ENCODE results near the gene FCRL4.
"Not testable (repeated sequence)": the region's sequence is repeated elsewhere in the genome, so short reads cannot be mapped to it uniquely, and the experiment has no call there.

The FCRL4 gene

DNA sequence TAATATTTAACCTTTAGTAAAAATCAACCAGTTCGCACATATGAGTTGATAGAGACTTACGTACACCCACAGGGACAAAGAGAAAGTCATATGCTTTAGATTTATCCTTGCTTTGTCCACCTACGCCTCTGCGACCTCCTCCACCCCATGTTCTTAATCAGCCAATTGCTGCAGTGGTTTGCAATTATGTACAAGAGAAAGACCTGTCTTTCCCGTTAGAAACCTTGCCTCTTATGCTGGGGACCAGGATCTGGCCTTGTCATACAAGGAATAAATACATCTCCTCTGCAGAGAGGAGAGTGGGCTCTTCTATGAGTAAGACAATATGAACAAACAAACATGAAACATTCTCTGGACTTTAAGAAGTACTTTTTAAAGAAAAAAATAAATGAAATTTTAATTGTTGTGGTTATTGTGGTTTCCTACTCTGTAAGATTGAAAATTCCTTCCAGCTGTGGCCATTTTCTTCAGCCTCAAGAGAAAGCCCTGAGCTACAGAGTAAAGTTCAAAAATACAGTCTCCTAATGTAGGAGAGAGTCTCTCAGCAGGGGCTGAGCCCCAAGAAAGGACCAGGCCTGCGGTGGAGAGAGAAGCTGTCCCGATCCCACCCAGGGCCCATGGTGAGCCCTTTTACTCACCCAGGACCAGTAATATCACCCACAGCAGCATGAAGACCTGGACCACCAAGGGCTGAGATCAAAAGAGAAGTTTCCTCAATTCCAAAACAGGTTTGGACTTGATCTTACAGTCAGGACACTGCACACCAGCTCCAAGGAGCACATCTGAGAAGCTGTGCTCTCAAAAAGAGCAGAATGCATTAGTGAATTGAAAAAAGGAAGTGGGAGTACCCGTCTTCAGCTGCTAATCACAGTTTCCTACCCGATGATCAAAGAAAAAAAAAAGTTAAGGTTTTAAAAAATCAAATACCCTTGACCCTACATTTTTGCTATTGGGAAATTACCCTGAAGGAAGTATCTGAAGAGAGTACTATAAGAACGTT lies 45.9 kb downstream of the FCRL4 start, which contains the start of gene FCRL5:
TSS of gene FCRL5 (minus strand) at position 822 of the 1,000 bp plus-strand sequence. CDS start at position 669, 153 bp downstream.
- Histone ChIP-seq H3K36me3 (replicated peaks; ENCODE audit: insufficient read depth, low read length) (no peaks in the 10 kb centered on the region), H3K9ac (ENCODE audit: low read length) (no peak within 1 kb of the TSS), H4K20me1 (ENCODE audit: insufficient read depth, low read length) (no peaks in the 10 kb centered on the region), H3F3A (ENCODE audit: insufficient read depth, low read length) (peaks cover 8% of the 10 kb centered on the region), H3K79me2 (ENCODE audit: low read length) (no peaks in the 10 kb centered on the region), H3K4me2 (ENCODE audit: low read depth, low read length) (peak within 1 kb of the TSS; percentile 26), H3K27me3 (replicated peaks; ENCODE audit: insufficient read depth, low read length) (peaks cover 14% of the 10 kb centered on the region; the same call in 1 of the 2 replicates), H3K4me3 (ENCODE audit: low read length) (no peak within 1 kb of the TSS), H3K9me3 (replicated peaks; ENCODE audit: insufficient read depth, low read length) (no peaks in the 10 kb centered on the region), H3K4me1 (ENCODE audit: low read length) (peaks cover 17% of the 10 kb centered on the region), H2AFZ (ENCODE audit: low read length) (no peak within 1 kb of the TSS), H3K27ac (ENCODE audit: low read length) (no peak within 1 kb of the TSS), H3K9me2 (replicated peaks; ENCODE audit: insufficient read depth, low read length) (no peaks in the 10 kb centered on the region)
- TF ChIP-seq EZH2 (optimal IDR thresholded peaks at IDR 0.05; ENCODE audit: low read depth, low read length) (no peak), EZH2phosphoT487 (IDR thresholded peaks at IDR 0.05; ENCODE audit: low read length) (no peak)
- TF ChIP-seq, protein P1, sequence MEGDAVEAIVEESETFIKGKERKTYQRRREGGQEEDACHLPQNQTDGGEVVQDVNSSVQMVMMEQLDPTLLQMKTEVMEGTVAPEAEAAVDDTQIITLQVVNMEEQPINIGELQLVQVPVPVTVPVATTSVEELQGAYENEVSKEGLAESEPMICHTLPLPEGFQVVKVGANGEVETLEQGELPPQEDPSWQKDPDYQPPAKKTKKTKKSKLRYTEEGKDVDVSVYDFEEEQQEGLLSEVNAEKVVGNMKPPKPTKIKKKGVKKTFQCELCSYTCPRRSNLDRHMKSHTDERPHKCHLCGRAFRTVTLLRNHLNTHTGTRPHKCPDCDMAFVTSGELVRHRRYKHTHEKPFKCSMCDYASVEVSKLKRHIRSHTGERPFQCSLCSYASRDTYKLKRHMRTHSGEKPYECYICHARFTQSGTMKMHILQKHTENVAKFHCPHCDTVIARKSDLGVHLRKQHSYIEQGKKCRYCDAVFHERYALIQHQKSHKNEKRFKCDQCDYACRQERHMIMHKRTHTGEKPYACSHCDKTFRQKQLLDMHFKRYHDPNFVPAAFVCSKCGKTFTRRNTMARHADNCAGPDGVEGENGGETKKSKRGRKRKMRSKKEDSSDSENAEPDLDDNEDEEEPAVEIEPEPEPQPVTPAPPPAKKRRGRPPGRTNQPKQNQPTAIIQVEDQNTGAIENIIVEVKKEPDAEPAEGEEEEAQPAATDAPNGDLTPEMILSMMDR (IDR thresholded peaks at IDR 0.05; ENCODE audit: low read length) = no peak
- DNase-seq = peak; percentile 57

DNA sequence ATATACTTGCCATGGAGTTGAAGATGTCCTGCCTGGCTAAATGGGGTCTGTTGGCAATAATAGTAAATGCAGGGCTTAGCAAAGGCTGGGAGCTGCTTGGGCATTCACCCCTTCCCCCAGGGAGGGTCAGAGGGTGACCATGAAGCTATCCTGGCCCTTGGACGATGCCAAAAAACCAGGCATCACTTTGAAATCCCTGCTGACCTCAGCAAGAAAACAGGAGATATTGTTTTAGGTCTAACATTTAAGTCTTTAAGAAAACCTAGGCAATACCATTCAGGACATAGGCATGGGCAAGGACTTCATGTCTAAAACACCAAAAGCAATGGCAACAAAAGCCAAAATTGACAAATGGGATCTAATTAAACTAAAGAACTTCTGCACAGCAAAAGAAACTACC lies 49.8 kb downstream of the FCRL4 start:
- not testable (repeated sequence) for H3K27me3 ChIP-seq (replicated peaks; ENCODE audit: insufficient read depth, low read length); H4K20me1 ChIP-seq (ENCODE audit: insufficient read depth, low read length); H3K36me3 ChIP-seq (replicated peaks; ENCODE audit: insufficient read depth, low read length); H3K9me3 ChIP-seq (replicated peaks; ENCODE audit: insufficient read depth, low read length); H3K79me2 ChIP-seq (ENCODE audit: low read length); H3K9me2 ChIP-seq (replicated peaks; ENCODE audit: insufficient read depth, low read length); H3K9ac ChIP-seq (ENCODE audit: low read length); DNase-seq; H2AFZ ChIP-seq (ENCODE audit: low read length); H3K4me3 ChIP-seq (ENCODE audit: low read length); H3F3A ChIP-seq (ENCODE audit: insufficient read depth, low read length); H3K27ac ChIP-seq (ENCODE audit: low read length); H3K4me2 ChIP-seq (ENCODE audit: low read depth, low read length)
- peaks cover 15% of the 10 kb centered on the region for H3K4me1 ChIP-seq (ENCODE audit: low read length)

GRCh38 chr1:157542676-157543075 lies 55.2 kb downstream of the FCRL4 start:
- no peak overlapping the region for H3K27ac ChIP-seq (ENCODE audit: low read length)
- H3K36me3 ChIP-seq (replicated peaks; ENCODE audit: insufficient read depth, low read length) = no peaks in the 10 kb centered on the region
- no peak overlapping the region for H3K4me3 ChIP-seq (ENCODE audit: low read length)
- no peak overlapping the region for H2AFZ ChIP-seq (ENCODE audit: low read length)
- H3K9me3 ChIP-seq (replicated peaks; ENCODE audit: insufficient read depth, low read length) = no peaks in the 10 kb centered on the region
- H3K9me2 ChIP-seq (replicated peaks; ENCODE audit: insufficient read depth, low read length) = no peaks in the 10 kb centered on the region
- DNase-seq = no peak
- no peaks in the 10 kb centered on the region for H3K4me1 ChIP-seq (ENCODE audit: low read length)
- no peak for TF ChIP-seq EZH2phosphoT487 (IDR thresholded peaks at IDR 0.05; ENCODE audit: low read length)
- H3F3A ChIP-seq (ENCODE audit: insufficient read depth, low read length) = no peaks in the 10 kb centered on the region
- H3K4me2 ChIP-seq (ENCODE audit: low read depth, low read length) = no peak overlapping the region
- H3K27me3 ChIP-seq (replicated peaks; ENCODE audit: insufficient read depth, low read length) = no peaks in the 10 kb centered on the region
- H4K20me1 ChIP-seq (ENCODE audit: insufficient read depth, low read length) = no peaks in the 10 kb centered on the region
- H3K9ac ChIP-seq (ENCODE audit: low read length) = no peak overlapping the region
- no peaks in the 10 kb centered on the region for H3K79me2 ChIP-seq (ENCODE audit: low read length)

- Histone ChIP-seq H3K4me2 (ENCODE audit: low read depth, low read length) (no peak overlapping the region), H2AFZ (ENCODE audit: low read length) (no peak overlapping the region), H3K9me3 (replicated peaks; ENCODE audit: insufficient read depth, low read length) (no peaks in the 10 kb centered on the region), H3K4me1 (ENCODE audit: low read length) (no peaks in the 10 kb centered on the region), H3F3A (ENCODE audit: insufficient read depth, low read length) (no peaks in the 10 kb centered on the region), H3K27ac (ENCODE audit: low read length) (no peak overlapping the region), H3K9me2 (replicated peaks; ENCODE audit: insufficient read depth, low read length) (no peaks in the 10 kb centered on the region), H3K27me3 (replicated peaks; ENCODE audit: insufficient read depth, low read length) (no peaks in the 10 kb centered on the region), H4K20me1 (ENCODE audit: insufficient read depth, low read length) (no peaks in the 10 kb centered on the region), H3K4me3 (ENCODE audit: low read length) (no peak overlapping the region), H3K36me3 (replicated peaks; ENCODE audit: insufficient read depth, low read length) (no peaks in the 10 kb centered on the region), H3K79me2 (ENCODE audit: low read length) (no peaks in the 10 kb centered on the region), H3K9ac (ENCODE audit: low read length) (no peak overlapping the region)
- TF ChIP-seq, protein P1 (IDR thresholded peaks at IDR 0.05; ENCODE audit: low read length) = no peak
- TF ChIP-seq EZH2phosphoT487 (IDR thresholded peaks at IDR 0.05; ENCODE audit: low read length) = no peak
- no peak for TF ChIP-seq EZH2 (optimal IDR thresholded peaks at IDR 0.05; ENCODE audit: low read depth, low read length)
- no peak for DNase-seq
Observed at GRCh38 chr1:157540852-157541251, 57.0 kb downstream of the FCRL4 start.

Measured in MM.1S (cell line).